ENCODE results near the gene RNF128. TPM values are rescaled to one million over a fixed set of nuclear protein-coding genes. Genes with fewer than 3 reads are reported as not detected.

Gene RNF128
- total and polyA plus RNA-seq, 2 of the 13 experiments (the other 11 are each of a cell fraction or from before 2014, with no cell fraction given) = 18.5 to 43.5 TPM

GRCh38 chrX:106692425-106693065 is 34.0 kb upstream of the RNF128 start (continued):
- 0 out of 2 replicates have a peak, but pooled peaks have one; percentile 9 for TF ChIP-seq SOX13 (IDR thresholded peaks at IDR 0.05)
- peak in 1 of 2 experiments; percentile 79; a peak in 2 of 4 replicates for TF ChIP-seq SOX13 (CRISPR knock-in tag; conservative IDR thresholded peaks at IDR 0.05 in 1 of 2, IDR thresholded peaks at IDR 0.05 in 1 of 2)
- TF ChIP-seq ZNF275 (CRISPR knock-in tag; IDR thresholded peaks at IDR 0.05; ENCODE audit: borderline replicate concordance) = no peak
- no peak for TF ChIP-seq TFE3 (CRISPR knock-in tag; IDR thresholded peaks at IDR 0.05)
- TF ChIP-seq SRSF4 (IDR thresholded peaks at IDR 0.05; ENCODE audit: low read depth, low read length, poor library complexity, severe bottlenecking) = no peak
- TF ChIP-seq GABPA (IDR thresholded peaks at IDR 0.05; ENCODE audit: low read depth, low read length) = no peak
- TF ChIP-seq GABPA (CRISPR knock-in tag; IDR thresholded peaks at IDR 0.05; ENCODE audit: low read depth) = no peak
- TF ChIP-seq PBX2 (CRISPR knock-in tag; IDR thresholded peaks at IDR 0.05) = no peak
- TF ChIP-seq ZGPAT (CRISPR knock-in tag; IDR thresholded peaks at IDR 0.05) = no peak
- TF ChIP-seq ZNF512 (CRISPR knock-in tag; IDR thresholded peaks at IDR 0.05) = no peak
- no peak for TF ChIP-seq ZNF362 (CRISPR knock-in tag; IDR thresholded peaks at IDR 0.05; ENCODE audit: borderline replicate concordance)
- TF ChIP-seq FOSL2 (CRISPR knock-in tag; IDR thresholded peaks at IDR 0.05) = no peak
- TF ChIP-seq SMARCE1 (IDR thresholded peaks at IDR 0.05; ENCODE audit: borderline replicate concordance) = no peak
- no peak for TF ChIP-seq NFKB2 (CRISPR knock-in tag; IDR thresholded peaks at IDR 0.05; ENCODE audit: borderline replicate concordance)
- no peak for TF ChIP-seq ZNF17 (CRISPR knock-in tag; IDR thresholded peaks at IDR 0.05)
- TF ChIP-seq POGZ (CRISPR knock-in tag; IDR thresholded peaks at IDR 0.05) = no peak
- TF ChIP-seq ZBTB8A (CRISPR knock-in tag; IDR thresholded peaks at IDR 0.05; ENCODE audit: borderline replicate concordance, low read depth) = no peak
- TF ChIP-seq MAFF (IDR thresholded peaks at IDR 0.05; ENCODE audit: low read depth, low read length) = 0 out of 2 replicates have a peak, but pooled peaks have one; percentile 25
- TF ChIP-seq ZBTB26 (CRISPR knock-in tag; IDR thresholded peaks at IDR 0.05; ENCODE audit: borderline replicate concordance) = no peak

Data from HepG2 (cell line).